Spleen (tissue), 7 donors: ENCODE data around the gene CTNNBL1.

ENCODE experiments used
- CTCF ChIP-seq, 11 experiments: fragments of 200-600 bp in 7 of 11; fragments of 450-650 bp in 4 of 11; sonication (generic) in 4 of 11; IDR thresholded peaks in 8 of 11; conservative IDR thresholded peaks in 3 of 11; 1 replicate in 7 of 11; 2 replicates in 4 of 11; pipeline versions ENCODE4 v1.4.0 to v1.8.0; 2016 to 2021; ENCODE audit warnings: antibody characterized with exemption in 11 of 11, inconsistent platforms in 4 of 11, mild to moderate bottlenecking in 1 of 11
- POLR2A ChIP-seq, 3 donors: fragments of 450-650 bp; IDR thresholded peaks; one replicate each; pipeline ENCODE4 v1.5.1; 2017; ENCODE audit warnings: antibody characterized with exemption in 3 of 3, mild to moderate bottlenecking in 1 of 3
- POLR2AphosphoS5 ChIP-seq, 3 donors: sonication (generic); formaldehyde crosslinking; IDR thresholded peaks; one replicate each; pipeline ENCODE4 v1.5.1; 2017; ENCODE audit warnings: antibody characterized with exemption in 3 of 3
- donor health status: DM: no; HTN: no; CAD: no; lungs with moderate emphysema.
- donor health status: DM: no; HTN: no; CAD: no.
- donor health status: DM: no; HTN: no; CAD: no.

GRCh38 chr20:37920270-37920669 is 226.4 kb downstream of the CTNNBL1 start:
- TF ChIP-seq POLR2AphosphoS5 (IDR thresholded peaks at IDR 0.05) (no peak), POLR2A (IDR thresholded peaks at IDR 0.05) (no peak), CTCF (IDR thresholded peaks at IDR 0.05 in 8 of 11, conservative IDR thresholded peaks at IDR 0.05 in 3 of 11) (no peak)
